Stomach (tissue), 9 donors: ENCODE results near the gene HNMT. TPM values are rescaled to one million over a fixed set of nuclear protein-coding genes. Genes with fewer than 3 reads are reported as not detected.
"Not testable (repeated sequence)": the region's sequence is repeated elsewhere in the genome, so short reads cannot be mapped to it uniquely, and the experiment has no call there.

Experiments
- DNase-seq, 2 donors: peaks; one replicate each; pipeline versions ENCODE4 v3.0.0 to v3.0.0-alpha.2; 2013 to 2019
- H3K27ac ChIP-seq, 5 donors: fragments of 200-600 bp in 4 of 5; sonication (generic) in 4 of 5; one replicate each; pipeline ENCODE4 v1.5.1; 2013 to 2019; ENCODE audit warnings: mild to moderate bottlenecking in 1 of 5, moderate library complexity in 1 of 5
- H3K27me3 ChIP-seq, 3 donors: fragments of 200-600 bp; sonication (generic); one replicate each; pipeline ENCODE4 v1.5.1; 2017 to 2019; ENCODE audit warnings: mixed run types in 1 of 3
- H3K36me3 ChIP-seq, 4 donors: fragments of 200-600 bp; sonication (generic); 1 replicate in 3 of 4; 2 replicates in 1 of 4; pipeline ENCODE4 v1.5.1; 2016 to 2019
- H3K4me1 ChIP-seq, 4 donors: fragments of 200-600 bp; sonication (generic); one replicate each; pipeline ENCODE4 v1.5.1; 2016 to 2019
- H3K4me3 ChIP-seq, 4 donors: fragments of 200-600 bp; sonication (generic) in 3 of 4; one replicate each; pipeline ENCODE4 v1.5.1; 2016 to 2019; ENCODE audit warnings: mild to moderate bottlenecking in 1 of 4
- H3K9me3 ChIP-seq, 4 donors: fragments of 200-600 bp; sonication (generic); one replicate each; pipeline ENCODE4 v1.5.1; 2016 to 2019
- EP300 ChIP-seq: sonication (generic); formaldehyde crosslinking; IDR thresholded peaks from one replicate; pipeline ENCODE4 v1.6.1; 2017; ENCODE audit warnings: antibody characterized with exemption
- POLR2A ChIP-seq, 4 donors: fragments of 450-650 bp; IDR thresholded peaks; one replicate each; pipeline ENCODE4 v1.6.1; 2016; ENCODE audit warnings: antibody characterized with exemption in 4 of 4, control low read depth in 2 of 4, mild to moderate bottlenecking in 1 of 4, moderate library complexity in 1 of 4
- POLR2AphosphoS5 ChIP-seq, 3 donors: sonication (generic); formaldehyde crosslinking; IDR thresholded peaks; one replicate each; pipeline ENCODE4 v1.6.1; 2016; ENCODE audit warnings: antibody characterized with exemption in 3 of 3
- WGBS, 5 donors: extraction: QIAGEN DNeasy Blood & Tissue Kit in 3 of 5; methylation state at CpG; one replicate each; pipeline versions ENCODE4 v1.1.5 to v1.1.7; 2013 to 2018; 5-methylcytosine and 5-hydroxymethylcytosine counted together
- intact Hi-C: fragments of 100-400 bp; cut with DNase I; formaldehyde crosslinking; loops from one replicate; pipeline ENCODE4 v1.15.1; 2023; ENCODE audit warnings: low total_unique reads
- polyA plus RNA-seq, 3 donors: library from polyadenylated mRNA; stranded (reverse); fragments of 200-250 nt; gene quantifications; one replicate each; pipeline ENCODE4 v1.2.3, GENCODE V29; 2013
- total RNA-seq, 5 donors: library from RNA; depleted of rRNA; stranded (reverse); fragments of >200 nt; gene quantifications; one replicate each; pipeline versions ENCODE4 v1.1.0 to v1.2.3, GENCODE V29; 2014 to 2016
- TF ChIP-seq, protein P1 (sequence below), 7 experiments: fragments of 450-650 bp in 4 of 7; fragments of 200-600 bp in 3 of 7; sonication (generic) in 3 of 7; IDR thresholded peaks; one replicate each; pipeline ENCODE4 v1.5.1; 2016 to 2019; ENCODE audit warnings: antibody characterized with exemption in 7 of 7, control low read depth in 2 of 7, mild to moderate bottlenecking in 1 of 7
- donor health status: healthy with polysubstance abuse.
- donor health status: Bipolar disorder and iron deficiency.
- donor health status: healthy.

The HNMT gene
- total and polyA plus RNA-seq, 8 donors = 11.2 to 145 (median 44.7) TPM

DNA sequence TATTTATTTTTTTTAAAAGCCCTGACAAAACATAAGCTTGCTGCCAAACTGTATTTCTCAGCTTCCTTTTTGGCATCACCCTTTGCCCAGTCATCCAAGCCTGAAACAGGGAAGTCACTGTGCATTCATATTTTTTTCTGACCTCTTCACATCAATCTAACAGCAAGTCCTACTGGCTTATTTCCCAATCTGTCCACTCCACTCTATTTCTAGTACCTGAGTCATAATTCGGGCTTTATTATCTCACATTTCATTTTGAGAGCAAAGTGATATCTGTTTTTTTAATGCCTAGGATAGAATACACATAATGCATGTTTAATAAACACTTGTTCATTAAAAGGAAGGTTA lies 5.1 kb downstream of the HNMT start:
- H3K27me3 ChIP-seq = no peaks in the 10 kb centered on the region
- no peaks in the 10 kb centered on the region for H3K9me3 ChIP-seq
- peak; percentile 32 to 57 for DNase-seq
- peak overlapping the region in 4 of 5 donors; percentile 42 to 78 (median 60) for H3K27ac ChIP-seq
- H3K4me3 ChIP-seq = no peak overlapping the region
- H3K4me1 ChIP-seq = peaks cover 12 to 68% (median 36%) of the 10 kb centered on the region in 4 donors
- WGBS, 5 donors = 0 to 19% (median 8%) methylated on average over 1 of the region's 1 CpG
- TF ChIP-seq EP300 (no peak), POLR2AphosphoS5 (IDR thresholded peaks at IDR 0.05) (peak in 2 of 3 donors; percentile 28 to 65)
- H3K36me3 ChIP-seq = peaks cover 0 to 20% (median 4%) of the 10 kb centered on the region in 4 donors
- intact Hi-C loops = no loop called here

DNA sequence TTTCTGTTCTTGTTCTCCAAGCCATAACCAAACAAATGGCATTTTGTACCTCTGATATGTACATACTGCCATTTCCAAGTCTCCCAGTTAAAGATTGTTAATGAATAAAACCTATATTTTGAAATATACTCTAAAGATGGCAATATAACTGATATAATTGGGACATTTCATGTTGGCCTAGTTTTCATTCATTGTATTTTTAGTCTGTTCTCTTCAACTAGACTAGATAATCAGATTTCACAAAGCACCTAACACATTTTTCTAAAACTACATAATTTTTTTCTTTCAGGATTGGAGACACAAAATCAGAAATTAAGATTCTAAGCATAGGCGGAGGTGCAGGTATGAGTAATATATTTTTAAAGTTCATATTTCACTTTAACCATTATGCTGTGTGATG lies 5.6 kb downstream of the HNMT start:
- peak overlapping the region in 3 of 5 donors; percentile 52 to 78 (median 69) for H3K27ac ChIP-seq
- DNase-seq = no peak
- H3K4me3 ChIP-seq = no peak overlapping the region
- H3K27me3 ChIP-seq = no peaks in the 10 kb centered on the region
- intact Hi-C loops = no loop called here
- TF ChIP-seq, protein P1, sequence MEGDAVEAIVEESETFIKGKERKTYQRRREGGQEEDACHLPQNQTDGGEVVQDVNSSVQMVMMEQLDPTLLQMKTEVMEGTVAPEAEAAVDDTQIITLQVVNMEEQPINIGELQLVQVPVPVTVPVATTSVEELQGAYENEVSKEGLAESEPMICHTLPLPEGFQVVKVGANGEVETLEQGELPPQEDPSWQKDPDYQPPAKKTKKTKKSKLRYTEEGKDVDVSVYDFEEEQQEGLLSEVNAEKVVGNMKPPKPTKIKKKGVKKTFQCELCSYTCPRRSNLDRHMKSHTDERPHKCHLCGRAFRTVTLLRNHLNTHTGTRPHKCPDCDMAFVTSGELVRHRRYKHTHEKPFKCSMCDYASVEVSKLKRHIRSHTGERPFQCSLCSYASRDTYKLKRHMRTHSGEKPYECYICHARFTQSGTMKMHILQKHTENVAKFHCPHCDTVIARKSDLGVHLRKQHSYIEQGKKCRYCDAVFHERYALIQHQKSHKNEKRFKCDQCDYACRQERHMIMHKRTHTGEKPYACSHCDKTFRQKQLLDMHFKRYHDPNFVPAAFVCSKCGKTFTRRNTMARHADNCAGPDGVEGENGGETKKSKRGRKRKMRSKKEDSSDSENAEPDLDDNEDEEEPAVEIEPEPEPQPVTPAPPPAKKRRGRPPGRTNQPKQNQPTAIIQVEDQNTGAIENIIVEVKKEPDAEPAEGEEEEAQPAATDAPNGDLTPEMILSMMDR (IDR thresholded peaks at IDR 0.05) = no peak
- TF ChIP-seq POLR2A (IDR thresholded peaks at IDR 0.05) (no peak), EP300 (no peak), POLR2AphosphoS5 (IDR thresholded peaks at IDR 0.05) (no peak)
- peaks cover 12 to 68% (median 36%) of the 10 kb centered on the region in 4 donors for H3K4me1 ChIP-seq
- no peaks in the 10 kb centered on the region for H3K9me3 ChIP-seq
- peaks cover 0 to 20% (median 4%) of the 10 kb centered on the region in 4 donors for H3K36me3 ChIP-seq
- 93 to 100% (median 97%) methylated on average over 1 of the region's 1 CpG for WGBS, 5 donors

DNA sequence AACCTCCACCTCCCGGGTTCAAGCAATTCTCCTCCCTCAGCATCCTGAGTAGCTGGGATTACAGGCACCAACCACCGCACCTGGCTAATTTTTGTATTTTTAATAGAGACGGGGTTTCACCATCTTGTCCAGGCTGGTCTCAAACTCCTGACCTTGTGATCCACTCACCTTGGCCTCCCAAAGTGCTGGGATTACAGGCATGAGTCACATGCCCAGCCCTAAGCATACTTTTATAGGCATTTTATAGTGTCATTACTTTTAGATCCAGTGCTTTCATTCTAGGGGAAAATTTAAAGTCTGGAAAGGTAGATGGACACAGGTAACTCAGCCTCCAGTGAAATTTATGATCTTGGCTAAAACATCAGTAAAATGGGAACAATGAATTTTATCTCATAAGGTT lies 7.0 kb downstream of the HNMT start:
- H3K27me3 ChIP-seq, DNase-seq, H3K4me3 ChIP-seq, H3K27ac ChIP-seq, intact Hi-C loops, H3K9me3 ChIP-seq: not testable (repeated sequence)
- peaks cover 12 to 63% (median 33%) of the 10 kb centered on the region in 4 donors for H3K4me1 ChIP-seq
- H3K36me3 ChIP-seq = peaks cover 0 to 20% (median 4%) of the 10 kb centered on the region in 4 donors
- WGBS, 5 donors = 87 to 97% (median 96%) methylated on average over 3 of the region's 3 CpGs

DNA sequence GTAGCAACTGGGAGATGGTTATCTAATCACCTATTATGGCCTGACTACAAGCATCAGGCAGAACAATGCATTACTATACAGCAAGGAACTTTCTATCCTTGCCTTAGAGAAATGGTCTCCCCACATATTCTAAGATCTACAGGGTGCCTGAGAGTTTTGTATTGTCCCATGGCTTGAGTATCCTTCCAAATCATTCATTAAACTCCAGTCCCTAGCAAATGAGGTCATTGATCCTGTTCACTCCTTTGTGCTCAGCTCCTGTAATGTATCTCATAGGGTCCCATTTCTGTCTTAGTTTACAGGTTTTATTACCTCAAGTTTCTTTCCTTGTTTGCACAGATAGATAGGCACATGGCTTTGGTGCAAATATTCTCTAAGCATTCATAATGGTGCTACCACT lies 9.0 kb downstream of the HNMT start:
- TF ChIP-seq, protein P1 (IDR thresholded peaks at IDR 0.05) = no peak
- no peak for TF ChIP-seq POLR2AphosphoS5 (IDR thresholded peaks at IDR 0.05)
- TF ChIP-seq EP300 = no peak
- no peak for TF ChIP-seq POLR2A (IDR thresholded peaks at IDR 0.05)
- H3K27me3 ChIP-seq = no peaks in the 10 kb centered on the region

DNA sequence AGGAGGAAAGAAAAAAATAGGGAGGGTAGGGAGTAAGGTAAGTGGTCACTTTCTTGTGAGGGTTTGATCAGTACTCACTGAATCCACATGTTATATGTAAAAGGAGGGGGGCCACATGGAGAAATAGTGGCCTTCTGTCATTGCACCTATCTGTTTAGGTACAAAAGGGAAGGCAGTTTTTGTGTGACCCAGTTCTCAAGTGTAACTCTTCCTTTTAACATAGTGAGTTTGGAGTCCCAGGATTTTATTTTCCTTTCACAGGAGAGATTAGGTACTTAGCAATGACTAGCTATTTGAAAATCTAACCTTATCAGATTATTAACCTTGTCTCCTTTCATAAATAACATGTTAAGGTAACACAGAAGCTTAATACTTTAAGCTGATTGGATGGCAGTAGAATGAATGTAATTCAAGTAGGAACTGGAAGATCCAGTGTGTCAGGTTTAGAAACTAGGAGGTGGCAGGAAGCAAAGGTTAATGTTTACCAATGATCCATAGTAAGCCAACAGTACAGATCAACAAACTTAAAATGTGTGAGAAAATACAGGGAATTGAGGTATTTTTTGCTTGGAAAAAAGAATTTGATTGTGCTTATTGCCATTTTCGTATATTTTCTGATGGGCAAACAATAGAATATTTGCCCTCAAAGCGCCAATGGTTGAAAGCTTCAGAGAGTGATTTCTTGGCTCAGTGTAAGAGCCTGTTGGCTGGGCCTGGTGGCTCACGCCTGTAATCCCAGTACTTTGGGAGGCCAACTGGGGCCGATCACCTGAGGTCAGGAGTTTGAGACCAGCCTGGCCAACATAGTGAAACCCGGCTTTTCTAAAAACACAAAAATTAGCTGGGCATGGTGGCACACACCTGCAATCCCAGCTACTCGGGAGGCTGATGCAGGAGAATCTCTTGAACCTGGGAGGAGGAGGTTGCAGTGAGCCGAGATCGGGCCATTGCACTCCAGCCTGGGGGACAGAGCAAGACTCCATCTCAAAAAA lies 11.3 kb downstream of the HNMT start:
- H3K27ac ChIP-seq = peak overlapping the region; percentile 71 to 92 (median 83)
- H3K36me3 ChIP-seq = peaks cover 0 to 20% (median 4%) of the 10 kb centered on the region in 4 donors
- WGBS, 5 donors = 50 to 59% (median 54%) methylated on average over 8 of the region's 8 CpGs
- H3K27me3 ChIP-seq = no peaks in the 10 kb centered on the region
- no peaks in the 10 kb centered on the region for H3K9me3 ChIP-seq
- no peak overlapping the region for H3K4me3 ChIP-seq
- peak in 1 of 2 donors; percentile 92 for DNase-seq
- intact Hi-C loops = no loop called here
- TF ChIP-seq POLR2A (IDR thresholded peaks at IDR 0.05) (no peak), POLR2AphosphoS5 (IDR thresholded peaks at IDR 0.05) (peak; percentile 32 to 85 (median 61))
- peaks cover 0 to 47% (median 21%) of the 10 kb centered on the region in 4 donors for H3K4me1 ChIP-seq

More for the DNA sequence above, 9.0 kb downstream of the HNMT start:
- Histone ChIP-seq H3K4me3 (no peak overlapping the region), H3K4me1 (peaks cover 14 to 59% (median 36%) of the 10 kb centered on the region in 4 donors), H3K27ac (peak overlapping the region in 1 of 5 donors; percentile 92), H3K36me3 (peaks cover 0 to 20% (median 4%) of the 10 kb centered on the region in 4 donors), H3K9me3 (no peaks in the 10 kb centered on the region)
- intact Hi-C loops = no loop called here
- no peak for DNase-seq
